PC-9 (cell line): ENCODE results near the gene CCL7.

Experiments used
- EZH2 ChIP-seq: fragments of 200-600 bp; sonication (generic); IDR thresholded peaks from 2 replicates; pipeline ENCODE4 v1.8.0; 2017; ENCODE audit warnings: antibody characterized with exemption, low read depth
- TF ChIP-seq, protein P1 (sequence below): fragments of 200-600 bp; sonication (generic); conservative IDR thresholded peaks from 2 replicates; pipeline ENCODE4 v1.6.1; 2017; ENCODE audit warnings: mixed run types, antibody characterized with exemption, mild to moderate bottlenecking, moderate library complexity

DNA sequence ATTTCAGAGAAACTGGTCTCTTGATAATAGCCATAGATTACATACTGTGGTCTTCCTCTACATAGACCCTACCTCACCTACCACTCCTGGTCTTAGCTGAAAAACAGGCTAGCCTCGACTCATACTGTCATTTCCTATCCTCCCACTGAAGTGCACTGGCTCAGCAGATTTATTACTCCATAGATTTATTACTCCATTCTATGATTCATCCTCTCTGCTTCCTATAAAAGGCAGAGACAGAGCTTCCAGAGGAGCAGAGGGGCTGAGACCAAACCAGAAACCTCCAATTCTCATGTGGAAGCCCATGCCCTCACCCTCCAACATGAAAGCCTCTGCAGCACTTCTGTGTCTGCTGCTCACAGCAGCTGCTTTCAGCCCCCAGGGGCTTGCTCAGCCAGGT is at the start of gene CCL7:
- TF ChIP-seq, protein P1, sequence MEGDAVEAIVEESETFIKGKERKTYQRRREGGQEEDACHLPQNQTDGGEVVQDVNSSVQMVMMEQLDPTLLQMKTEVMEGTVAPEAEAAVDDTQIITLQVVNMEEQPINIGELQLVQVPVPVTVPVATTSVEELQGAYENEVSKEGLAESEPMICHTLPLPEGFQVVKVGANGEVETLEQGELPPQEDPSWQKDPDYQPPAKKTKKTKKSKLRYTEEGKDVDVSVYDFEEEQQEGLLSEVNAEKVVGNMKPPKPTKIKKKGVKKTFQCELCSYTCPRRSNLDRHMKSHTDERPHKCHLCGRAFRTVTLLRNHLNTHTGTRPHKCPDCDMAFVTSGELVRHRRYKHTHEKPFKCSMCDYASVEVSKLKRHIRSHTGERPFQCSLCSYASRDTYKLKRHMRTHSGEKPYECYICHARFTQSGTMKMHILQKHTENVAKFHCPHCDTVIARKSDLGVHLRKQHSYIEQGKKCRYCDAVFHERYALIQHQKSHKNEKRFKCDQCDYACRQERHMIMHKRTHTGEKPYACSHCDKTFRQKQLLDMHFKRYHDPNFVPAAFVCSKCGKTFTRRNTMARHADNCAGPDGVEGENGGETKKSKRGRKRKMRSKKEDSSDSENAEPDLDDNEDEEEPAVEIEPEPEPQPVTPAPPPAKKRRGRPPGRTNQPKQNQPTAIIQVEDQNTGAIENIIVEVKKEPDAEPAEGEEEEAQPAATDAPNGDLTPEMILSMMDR: no peak
- no peak for TF ChIP-seq EZH2
